Measurements from ENCODE around the gene GFRA3. TPM values are rescaled to one million over a fixed set of nuclear protein-coding genes. Genes with fewer than 3 reads are reported as not detected.

GFRA3 gene
- total RNA-seq, 1 donor from 2014 or later, result 4.1 TPM

DNA sequence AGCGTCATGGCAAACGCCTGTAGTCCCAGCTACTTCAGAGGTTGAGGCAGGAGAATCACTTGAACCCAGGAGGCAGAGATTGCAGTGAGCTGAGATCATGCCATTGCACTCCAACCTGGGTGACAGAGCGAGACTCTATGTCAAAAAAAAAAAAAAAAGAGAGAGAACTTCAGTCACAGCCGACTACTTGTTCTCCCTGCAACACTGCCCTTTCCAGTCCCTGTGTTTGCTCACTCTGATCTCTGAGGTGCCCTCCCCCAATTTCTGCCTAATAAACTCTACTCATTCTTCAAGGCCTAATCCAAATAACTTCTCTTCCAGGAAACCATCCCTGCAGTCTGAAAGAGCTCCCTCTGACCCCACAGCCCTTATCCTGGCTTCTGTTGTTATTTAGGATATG, 28.1 kb downstream of the GFRA3 start:
- DNase-seq, result no peak

DNA sequence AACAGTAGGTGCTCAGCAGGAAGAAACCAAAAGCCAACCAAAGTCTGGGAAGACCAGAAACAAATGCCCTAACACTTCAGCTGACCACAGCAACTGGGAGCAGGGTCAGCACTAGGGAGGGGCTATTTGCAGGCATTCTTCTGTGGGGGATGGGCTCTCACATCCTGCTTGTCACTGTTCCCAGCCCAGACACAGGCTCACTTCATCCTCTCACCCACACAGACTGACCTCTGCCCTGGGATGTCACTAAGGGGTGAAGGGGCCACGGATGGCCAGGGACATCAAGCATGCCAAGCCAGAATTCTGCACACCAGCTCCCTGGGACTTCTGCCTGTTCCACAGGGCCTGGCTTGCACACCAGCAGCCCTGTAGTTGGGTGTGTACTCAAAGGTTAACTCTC, 28.7 kb downstream of the GFRA3 start:
- DNase-seq, result no peak

DNA sequence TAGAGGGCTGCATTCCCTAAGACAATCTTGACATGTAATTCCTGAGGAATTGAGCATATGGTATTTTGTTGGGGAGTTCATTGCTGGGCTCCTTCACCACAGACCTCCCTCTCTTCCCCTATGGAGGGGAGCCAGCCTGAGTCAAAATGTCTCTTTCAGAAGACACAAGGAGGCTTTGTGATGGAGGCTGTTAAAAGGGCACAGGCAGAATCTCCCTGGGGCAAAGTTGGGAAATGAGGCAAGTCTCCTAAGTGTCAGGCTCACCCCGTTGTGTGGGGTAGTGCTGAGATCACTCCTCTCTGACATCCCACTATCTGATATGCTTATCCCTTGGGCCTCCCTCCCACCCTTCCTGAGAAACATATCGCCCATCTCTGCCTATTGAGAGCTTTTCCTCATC, 30.6 kb downstream of the GFRA3 start:
- DNase-seq, result peak; percentile 44

DNA sequence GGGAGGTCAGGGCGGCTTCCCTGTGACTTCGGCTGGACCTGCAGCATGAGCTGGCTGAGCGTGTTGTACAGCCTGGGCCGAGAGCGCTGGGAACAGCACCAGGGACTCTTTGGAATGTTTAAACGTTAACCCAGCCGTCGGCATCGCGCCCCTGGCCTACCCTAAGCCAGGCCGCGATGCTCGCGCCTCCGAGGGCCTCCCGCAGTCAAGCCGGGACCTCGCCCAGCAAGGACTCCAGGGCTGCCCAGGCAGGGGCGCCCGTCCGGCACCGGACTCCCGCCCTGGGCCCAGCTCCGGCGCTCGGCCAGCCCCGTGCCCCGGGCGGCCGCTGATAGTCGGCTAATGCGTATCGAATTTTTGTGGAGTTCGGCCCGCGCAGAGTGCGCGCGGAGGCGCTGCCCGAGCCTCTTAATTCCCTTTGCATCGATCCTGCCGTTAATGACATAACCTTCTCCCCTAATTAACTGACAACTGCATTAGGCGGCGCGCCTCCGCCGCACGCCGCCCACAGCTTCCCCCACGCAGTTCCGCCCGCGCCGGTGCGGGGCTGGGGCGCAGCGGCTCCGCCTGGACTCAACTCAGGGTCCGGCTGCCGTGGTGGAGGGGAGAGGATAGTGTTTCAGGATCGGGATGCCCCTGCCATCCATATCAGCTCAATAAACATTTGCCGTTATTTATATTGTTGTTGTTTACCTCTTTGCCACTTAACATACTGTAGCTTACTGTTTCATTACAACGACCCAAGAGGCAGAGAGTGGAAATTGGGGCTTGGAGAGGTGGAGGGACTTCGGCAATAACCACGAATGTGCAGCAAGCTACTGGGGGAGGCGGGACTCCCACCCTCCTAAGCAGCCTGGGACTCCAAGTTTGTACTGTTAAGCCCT, 32.5 kb downstream of the GFRA3 start:
- DNase-seq, result peak; percentile 32

DNA sequence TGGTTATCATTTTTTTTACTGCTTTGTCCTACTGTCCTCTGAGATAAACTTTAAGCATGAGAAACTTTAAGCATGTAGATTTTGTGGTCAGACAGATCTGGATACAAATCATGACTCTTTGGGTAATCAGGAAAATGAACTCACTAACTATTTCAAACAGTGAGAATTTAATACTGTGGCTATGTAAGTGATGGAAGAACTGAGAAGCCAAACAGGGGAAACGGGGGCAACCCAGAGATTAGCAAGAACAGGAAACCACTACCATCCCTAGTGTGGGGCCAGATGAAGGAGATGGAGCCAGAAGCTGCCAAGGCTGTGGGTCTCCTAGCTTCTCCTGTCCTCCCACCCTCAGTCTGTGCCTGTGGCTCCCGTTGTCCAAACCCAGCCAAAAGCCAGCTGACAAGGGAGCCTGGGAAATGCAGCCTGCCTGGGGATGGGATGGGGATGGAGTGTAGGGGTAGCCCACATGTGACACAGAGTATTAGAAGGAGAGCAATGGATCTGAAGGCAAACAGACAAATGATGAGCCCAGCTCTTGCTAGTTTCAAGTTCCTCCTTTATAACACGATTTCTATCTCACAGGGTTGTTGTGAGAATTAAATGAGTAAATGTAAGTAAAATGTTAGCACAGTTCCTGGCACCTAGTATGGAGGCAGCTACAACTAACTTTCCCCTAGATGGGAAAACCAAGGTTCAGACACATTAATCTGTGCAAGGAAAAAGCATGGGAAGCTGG, 33.6 kb downstream of the GFRA3 start:
- DNase-seq, result no peak

DNA sequence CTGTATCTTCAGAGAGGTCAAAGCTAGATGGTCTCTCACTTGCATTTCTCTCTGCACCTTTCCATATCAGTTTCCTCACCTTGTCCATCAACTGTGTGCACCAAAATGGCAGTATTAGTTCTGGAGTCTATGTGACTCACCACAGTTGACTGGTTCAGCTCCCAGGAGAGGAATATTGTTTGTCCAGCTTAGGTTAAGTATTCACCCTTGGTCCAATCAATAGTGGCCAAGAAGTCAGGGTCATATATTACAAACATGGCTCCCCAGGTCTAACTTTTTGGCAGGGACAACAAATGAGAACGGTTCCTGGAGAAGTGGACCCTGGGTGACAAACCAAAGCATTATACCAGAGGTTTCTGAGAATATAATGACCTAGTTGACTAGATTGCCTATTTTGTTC, 36.4 kb downstream of the GFRA3 start:
- no peak for DNase-seq

DNA sequence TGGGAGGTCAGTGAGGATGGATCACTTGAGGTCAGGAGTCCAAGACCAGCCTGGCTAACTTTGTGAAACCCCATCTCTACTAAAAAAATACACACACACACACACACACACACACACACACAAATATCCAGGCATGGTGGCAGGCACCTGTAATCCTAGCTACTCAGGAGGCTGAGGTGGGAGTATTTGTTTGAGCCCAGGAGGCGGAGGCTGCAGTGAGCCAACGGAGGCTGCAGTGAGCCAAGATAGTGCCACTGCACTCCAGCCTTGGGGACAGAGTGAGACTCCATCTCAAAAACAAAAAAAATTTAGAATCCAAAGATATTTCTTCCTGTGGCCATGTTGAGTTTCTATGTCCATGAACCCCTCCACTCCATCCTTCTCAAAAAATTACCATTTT, 39.8 kb downstream of the GFRA3 start:
- DNase-seq, result no peak

DNA sequence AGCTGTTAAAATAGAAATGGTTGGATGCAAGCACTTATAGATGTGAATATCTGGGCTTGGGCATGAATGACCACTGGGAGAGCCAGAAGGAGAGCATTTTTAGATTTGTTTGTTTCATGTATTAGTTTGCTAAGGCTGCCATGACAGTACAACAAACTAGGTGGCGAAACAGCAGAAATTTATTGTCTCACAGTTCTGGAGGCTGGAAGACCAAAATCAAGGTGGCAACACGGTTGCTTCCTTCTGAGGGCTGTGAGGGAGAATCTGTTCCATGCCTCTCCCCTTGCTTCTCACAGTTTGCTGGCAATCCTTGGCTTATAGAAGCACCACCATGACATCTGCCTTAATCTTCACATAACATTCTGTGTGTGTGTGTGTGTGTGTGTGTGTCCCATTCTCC, 41.1 kb downstream of the GFRA3 start:
- DNase-seq, result no peak

DNA sequence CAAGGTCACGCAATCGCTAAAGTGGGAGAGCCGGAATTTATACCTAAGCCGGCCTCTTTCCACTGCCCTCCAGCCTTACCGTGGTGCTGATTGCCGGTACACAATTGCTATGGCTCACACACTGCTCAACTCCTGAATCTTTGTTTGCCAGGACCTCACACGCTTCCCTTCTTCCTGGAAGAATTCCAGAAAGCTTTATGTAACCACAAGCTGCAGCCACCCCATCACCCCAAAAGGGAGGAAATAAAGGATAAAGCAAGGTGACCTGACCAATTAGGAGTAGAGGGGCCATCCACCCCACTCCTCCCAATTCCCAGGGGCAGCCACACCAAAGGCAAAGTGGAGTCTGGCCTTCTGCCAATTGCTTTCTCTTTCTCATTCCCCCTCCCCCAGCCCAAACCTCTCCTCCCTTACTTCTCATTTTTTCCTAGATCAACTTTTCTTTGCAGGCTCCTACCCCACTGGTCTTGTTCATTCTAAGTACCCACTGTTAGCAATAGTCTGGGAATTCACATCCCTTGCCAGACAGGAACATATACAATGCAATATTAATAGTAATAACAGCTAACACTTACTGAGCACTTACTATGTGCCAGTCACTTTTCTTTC, 43.3 kb downstream of the GFRA3 start:
- DNase-seq, result no peak

DNA sequence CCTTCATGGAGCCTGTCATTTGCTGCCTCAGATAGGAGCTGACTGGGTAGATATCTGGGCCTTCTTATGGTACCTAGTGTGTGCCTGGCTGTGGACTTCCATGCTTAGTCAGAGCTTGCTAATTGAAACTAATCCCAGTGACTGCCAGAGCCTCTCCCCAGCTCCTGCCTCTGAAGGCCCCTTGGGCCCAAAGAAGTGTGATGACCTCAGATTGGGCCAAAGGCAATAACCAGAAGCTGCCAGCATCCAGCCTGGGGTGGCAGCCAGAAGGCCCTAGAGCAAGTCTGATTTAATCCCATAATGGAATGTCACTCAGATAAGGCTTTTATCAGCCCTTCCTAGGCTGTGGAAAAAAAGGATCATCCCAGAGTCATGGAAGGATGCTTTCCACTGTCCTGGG, 44.2 kb downstream of the GFRA3 start:
- no peak for DNase-seq

DNA sequence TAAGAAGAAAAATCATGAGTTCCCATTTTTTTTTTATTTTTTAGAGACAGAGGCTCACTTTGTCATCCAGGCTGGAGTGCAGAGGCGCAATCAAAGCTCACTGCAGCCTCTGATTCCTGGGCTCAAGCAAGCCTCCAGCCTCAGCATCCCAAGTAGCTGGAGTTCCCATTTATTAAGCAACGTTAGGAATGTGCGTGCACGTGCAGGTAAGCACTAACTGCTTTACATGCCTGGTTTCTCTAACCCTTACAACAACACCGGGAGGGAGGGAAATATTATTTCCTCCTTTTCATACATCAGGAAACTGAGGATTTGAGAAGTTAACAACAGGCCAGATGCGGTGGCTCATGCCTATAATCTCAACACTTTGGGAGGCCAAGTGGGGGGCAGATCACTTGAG, 45.0 kb downstream of the GFRA3 start:
- DNase-seq, result no peak

DNA sequence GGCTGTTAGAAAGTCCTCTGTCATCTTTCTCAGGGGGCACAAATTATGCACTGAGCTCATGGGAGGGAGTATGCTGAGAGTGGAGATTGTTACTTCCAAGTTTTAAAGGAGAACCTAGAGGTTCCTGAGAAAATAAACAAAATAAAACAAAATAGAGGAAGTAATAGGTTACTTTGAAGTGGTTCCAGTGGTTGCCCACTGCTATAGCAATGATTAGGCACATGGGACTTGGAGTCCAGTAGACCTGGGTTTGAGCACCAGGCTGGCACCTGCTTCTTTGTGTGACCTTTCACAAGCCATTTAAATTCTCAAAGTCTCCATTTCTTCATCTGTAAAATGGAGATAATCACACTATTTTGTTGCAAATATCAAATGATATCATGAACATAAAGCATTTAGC, 47.5 kb downstream of the GFRA3 start:
- DNase-seq, result no peak

DNA sequence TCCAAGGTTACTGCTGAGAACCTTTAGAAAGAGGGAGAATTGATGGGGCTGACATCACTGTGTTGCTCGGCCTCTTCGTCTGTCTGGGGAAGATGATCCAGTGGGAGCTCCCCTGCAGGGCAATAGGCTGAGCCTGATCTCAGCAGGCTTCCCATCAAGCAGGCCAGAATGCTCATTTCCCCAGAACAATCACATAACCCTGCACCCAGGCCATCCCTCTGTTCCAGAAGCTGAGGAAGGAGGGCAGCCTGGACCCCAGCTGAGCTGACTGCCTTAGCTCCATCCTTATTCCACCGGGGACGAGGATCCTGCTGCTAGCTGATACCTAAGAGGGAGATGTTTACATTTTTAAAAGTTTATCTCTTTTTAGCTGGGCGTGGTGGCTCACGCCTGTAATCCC, 49.7 kb downstream of the GFRA3 start:
- no peak for DNase-seq

DNA sequence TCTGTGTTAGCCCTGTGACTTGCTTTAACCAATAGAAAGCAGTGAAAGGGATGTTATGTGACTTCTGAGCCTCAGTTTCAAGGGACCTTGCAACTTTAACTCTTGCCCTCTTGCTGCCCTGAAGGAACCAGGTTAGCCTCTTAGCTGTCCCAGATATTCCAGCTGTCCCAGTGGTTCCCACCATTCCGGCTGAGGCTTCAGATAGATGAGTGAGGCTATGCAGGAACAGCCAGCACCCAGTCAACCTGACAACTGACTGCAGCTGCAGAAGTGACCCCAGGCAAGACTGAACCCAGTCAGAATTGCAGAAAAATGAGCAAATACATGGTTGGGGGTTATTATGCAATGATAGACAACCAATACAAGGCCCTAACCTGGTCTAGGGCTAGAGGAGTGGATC, 50.9 kb downstream of the GFRA3 start:
- no peak for DNase-seq

DNA sequence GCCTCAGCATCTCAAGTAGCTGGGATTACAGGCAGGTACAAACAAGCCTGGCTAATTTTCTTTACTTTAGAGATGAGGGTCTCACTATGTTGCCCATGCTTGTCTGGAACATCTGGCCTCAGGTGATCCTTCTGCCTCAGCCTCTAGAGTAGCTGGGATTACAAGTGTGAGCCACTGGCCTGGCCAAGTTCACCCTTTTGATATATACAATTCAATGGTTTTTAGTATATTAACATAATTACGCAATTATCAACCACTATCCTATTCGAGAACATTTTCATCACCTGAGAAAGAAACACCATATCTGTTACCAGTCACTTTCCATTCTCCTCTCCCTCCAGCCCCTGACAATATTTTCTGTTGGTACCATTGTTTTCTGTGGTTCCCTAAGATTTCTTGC, 57.6 kb downstream of the GFRA3 start:
- no peak for DNase-seq

DNA sequence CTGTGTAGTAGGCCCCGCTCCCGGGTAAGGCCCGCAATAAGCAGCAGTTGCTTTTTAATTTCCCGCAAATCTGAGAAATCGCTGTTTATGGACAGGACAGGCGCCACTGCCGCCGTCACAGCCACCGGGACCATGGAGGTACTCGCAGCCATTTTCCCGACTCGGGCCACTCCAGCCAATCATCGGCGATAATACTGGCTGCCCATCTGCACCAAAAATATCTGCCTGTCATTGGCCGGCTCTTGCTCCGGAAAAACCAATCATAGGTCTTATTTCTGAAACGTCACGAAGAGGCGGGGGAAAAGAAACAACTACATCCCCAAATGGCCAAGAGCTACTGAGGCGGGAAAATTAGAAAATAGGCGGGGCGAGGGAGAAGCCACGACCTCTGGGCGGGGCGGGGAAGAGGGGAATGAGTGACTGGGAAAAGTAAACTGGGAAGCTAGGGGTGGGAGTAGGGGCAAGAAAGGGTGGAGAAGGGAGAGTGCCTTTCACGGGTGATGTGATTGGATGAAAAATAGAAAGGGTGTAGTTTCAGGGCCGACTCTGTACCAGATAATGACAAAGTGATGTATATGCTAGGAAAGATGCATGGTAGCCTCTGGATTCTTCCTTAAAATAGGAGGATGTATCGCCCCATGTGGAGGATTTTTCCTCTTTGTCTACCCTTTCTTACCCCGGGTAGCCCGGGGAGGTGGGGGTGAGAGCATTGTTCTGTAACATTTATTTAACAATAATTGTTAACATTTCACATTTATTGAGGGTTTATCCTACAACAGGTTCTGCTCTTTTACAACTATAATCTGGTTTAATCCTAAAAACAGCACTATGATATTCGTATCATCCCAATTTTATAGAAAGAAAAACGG, 61.0 kb downstream of the GFRA3 start, which contains the start of gene CDC23:
CDC23 (minus strand) TSS at position 163 of the 869 bp plus-strand sequence; CDS start at position 152, 11 bp downstream.
- peak; percentile 100 for DNase-seq

DNA sequence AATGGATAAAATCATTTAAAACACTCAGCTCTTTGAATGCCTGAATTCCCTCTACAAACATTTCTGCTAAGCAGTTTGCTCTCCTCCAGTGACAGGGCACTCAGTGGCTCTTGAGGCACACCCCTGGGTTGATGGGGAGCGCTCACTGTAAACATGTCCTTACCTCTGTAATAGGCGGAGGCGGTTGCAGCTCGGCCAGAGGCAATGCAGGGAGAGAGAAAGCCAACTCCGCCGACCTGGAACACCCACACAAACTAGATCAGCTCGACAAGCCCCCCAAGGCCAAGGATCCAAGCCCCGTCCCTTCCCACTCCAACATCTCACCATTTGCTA, 61.6 kb downstream of the GFRA3 start:
- no peak for DNase-seq

DNA sequence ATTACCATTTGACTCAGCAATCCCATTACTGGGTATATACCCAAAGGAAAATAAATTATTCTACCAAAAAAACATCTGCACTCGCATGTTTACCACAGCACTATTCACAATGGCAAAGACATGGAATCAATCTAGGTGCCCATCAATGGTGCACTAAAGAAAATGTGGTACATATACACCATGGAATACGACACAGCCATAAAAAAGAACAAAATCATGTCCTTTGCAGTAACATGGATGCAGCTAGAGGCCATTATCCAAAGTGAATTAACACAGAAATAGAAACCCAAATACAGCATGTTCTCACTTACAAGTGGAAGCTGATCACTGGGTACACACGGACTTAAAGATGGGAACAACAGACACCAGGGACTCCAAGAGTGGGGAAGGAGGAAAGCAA, 63.4 kb downstream of the GFRA3 start:
- no peak for DNase-seq
